ENCODE results near the gene RBFOX2. TPM values are rescaled to one million over a fixed set of nuclear protein-coding genes. Genes with fewer than 3 reads are reported as not detected.

Gene RBFOX2
- total RNA-seq, 1 donor: 187 TPM

DNA sequence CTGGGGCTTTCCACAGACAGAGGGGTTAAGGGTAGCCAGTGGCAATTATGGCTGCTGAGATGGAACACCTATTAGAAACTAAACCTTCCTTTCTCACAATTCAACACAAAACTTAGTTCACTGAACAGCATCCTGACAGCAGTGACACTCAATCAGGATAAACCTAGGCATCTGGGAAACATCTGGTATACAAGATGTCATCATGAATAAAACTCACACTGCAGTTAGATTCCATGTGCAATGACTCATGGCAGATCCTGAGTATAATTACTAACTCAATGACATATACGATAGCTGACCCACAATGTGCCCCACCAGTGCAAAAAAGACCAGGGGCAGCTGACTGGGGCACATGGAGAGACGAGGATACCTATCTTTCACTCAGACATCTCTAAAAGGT, 17.7 kb downstream of the RBFOX2 start:
- TF ChIP-seq, protein P1, sequence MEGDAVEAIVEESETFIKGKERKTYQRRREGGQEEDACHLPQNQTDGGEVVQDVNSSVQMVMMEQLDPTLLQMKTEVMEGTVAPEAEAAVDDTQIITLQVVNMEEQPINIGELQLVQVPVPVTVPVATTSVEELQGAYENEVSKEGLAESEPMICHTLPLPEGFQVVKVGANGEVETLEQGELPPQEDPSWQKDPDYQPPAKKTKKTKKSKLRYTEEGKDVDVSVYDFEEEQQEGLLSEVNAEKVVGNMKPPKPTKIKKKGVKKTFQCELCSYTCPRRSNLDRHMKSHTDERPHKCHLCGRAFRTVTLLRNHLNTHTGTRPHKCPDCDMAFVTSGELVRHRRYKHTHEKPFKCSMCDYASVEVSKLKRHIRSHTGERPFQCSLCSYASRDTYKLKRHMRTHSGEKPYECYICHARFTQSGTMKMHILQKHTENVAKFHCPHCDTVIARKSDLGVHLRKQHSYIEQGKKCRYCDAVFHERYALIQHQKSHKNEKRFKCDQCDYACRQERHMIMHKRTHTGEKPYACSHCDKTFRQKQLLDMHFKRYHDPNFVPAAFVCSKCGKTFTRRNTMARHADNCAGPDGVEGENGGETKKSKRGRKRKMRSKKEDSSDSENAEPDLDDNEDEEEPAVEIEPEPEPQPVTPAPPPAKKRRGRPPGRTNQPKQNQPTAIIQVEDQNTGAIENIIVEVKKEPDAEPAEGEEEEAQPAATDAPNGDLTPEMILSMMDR (IDR thresholded peaks at IDR 0.05; ENCODE audit: insufficient read depth, low read length): no peak
- H3K4me3 ChIP-seq (ENCODE audit: low read depth, low read length): no peak overlapping the region
- peak; percentile 81 for DNase-seq (ENCODE audit: low read depth)

GRCh38 chr22:36010090-36010489, 18.5 kb downstream of the RBFOX2 start:
- no peak overlapping the region for H3K4me3 ChIP-seq (ENCODE audit: low read depth, low read length)
- no peak for DNase-seq (ENCODE audit: low read depth)
- TF ChIP-seq, protein P1 (IDR thresholded peaks at IDR 0.05; ENCODE audit: insufficient read depth, low read length): no peak

GRCh38 chr22:36009085-36009484, 19.5 kb downstream of the RBFOX2 start:
- H3K4me3 ChIP-seq (ENCODE audit: low read depth, low read length): no peak overlapping the region
- peak; percentile 67 for DNase-seq (ENCODE audit: low read depth)
- TF ChIP-seq, protein P1 (IDR thresholded peaks at IDR 0.05; ENCODE audit: insufficient read depth, low read length): no peak

DNA sequence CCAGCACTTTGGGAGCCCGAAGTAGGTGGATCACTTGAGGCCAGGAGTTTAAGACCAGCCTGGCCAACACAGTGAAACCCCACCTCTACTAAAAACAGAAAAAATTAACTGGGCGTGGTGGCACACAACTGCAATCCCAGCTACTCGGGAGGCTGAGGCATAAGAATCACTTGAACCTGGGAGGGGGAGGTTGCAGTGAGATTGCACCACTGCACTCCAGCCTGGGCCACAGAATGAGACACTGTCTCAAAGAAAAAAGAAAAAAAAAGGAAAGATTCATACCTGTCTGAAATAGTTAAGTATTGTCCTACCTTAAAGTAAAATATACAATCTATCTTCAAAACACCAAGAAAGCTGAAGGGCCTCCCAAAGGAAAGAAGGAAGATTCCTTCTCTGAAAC, 20.1 kb downstream of the RBFOX2 start:
- TF ChIP-seq, protein P1 (IDR thresholded peaks at IDR 0.05; ENCODE audit: insufficient read depth, low read length): no peak
- H3K4me3 ChIP-seq (ENCODE audit: low read depth, low read length): no peak overlapping the region
- DNase-seq (ENCODE audit: low read depth): no peak

GRCh38 chr22:36008131-36008530, 20.5 kb downstream of the RBFOX2 start:
- TF ChIP-seq, protein P1 (IDR thresholded peaks at IDR 0.05; ENCODE audit: insufficient read depth, low read length): no peak
- no peak overlapping the region for H3K4me3 ChIP-seq (ENCODE audit: low read depth, low read length)
- no peak for DNase-seq (ENCODE audit: low read depth)

- DNase-seq (ENCODE audit: low read depth): no peak
- H3K4me3 ChIP-seq (ENCODE audit: low read depth, low read length): no peak overlapping the region
Observed at GRCh38 chr22:36003972-36004674, 24.5 kb downstream of the RBFOX2 start.

More at GRCh38 chr22:36003972-36004674, 24.5 kb downstream of the RBFOX2 start:
- TF ChIP-seq, protein P1 (IDR thresholded peaks at IDR 0.05; ENCODE audit: insufficient read depth, low read length): no peak
